NCI-H345 treated with DMSO at 0.1 percent for 48 hours (cell line): ENCODE measurements around the gene ANKRD13C.
"Not testable (repeated sequence)": the region's sequence is repeated elsewhere in the genome, so short reads cannot be mapped to it uniquely, and the experiment has no call there.

Experiments used
- DNase-seq: peaks from one replicate; lab custom pipeline; 2025; ENCODE audit not compliant: unreplicated experiment; lab: John Stamatoyannopoulos, UW

Gene ANKRD13C

GRCh38 chr1:70354332-70355110 lies at the start of gene ANKRD13C:
TSS of gene ANKRD13C (minus strand) at chr1:70354722. CDS start at chr1:70354408, 314 bp downstream.
- DNase-seq = peak; percentile 81

GRCh38 chr1:70403759-70404158 lies 49.2 kb upstream of the ANKRD13C start:
- DNase-seq = no peak

GRCh38 chr1:70401974-70402373 lies 47.5 kb upstream of the ANKRD13C start:
- no peak for DNase-seq

GRCh38 chr1:70400335-70400734 lies 45.8 kb upstream of the ANKRD13C start:
- DNase-seq = no peak

- no peak for DNase-seq
Observed at GRCh38 chr1:70397013-70397412, 42.5 kb upstream of the ANKRD13C start.

- no peak for DNase-seq
Observed at GRCh38 chr1:70396607-70397006, 42.1 kb upstream of the ANKRD13C start.

- no peak for DNase-seq
Observed at GRCh38 chr1:70392626-70393025, 38.1 kb upstream of the ANKRD13C start.

GRCh38 chr1:70387507-70387906 lies 33.0 kb upstream of the ANKRD13C start:
- no peak for DNase-seq

GRCh38 chr1:70386121-70386520 lies 31.6 kb upstream of the ANKRD13C start:
- no peak for DNase-seq

- DNase-seq = no peak
Observed at GRCh38 chr1:70385477-70385876, 31.0 kb upstream of the ANKRD13C start.

- DNase-seq = no peak
Observed at GRCh38 chr1:70384542-70384941, 30.0 kb upstream of the ANKRD13C start.

- no peak for DNase-seq
Observed at GRCh38 chr1:70383483-70383882, 29.0 kb upstream of the ANKRD13C start.

- DNase-seq = no peak
Observed at GRCh38 chr1:70382682-70383081, 28.2 kb upstream of the ANKRD13C start.

- no peak for DNase-seq
Observed at GRCh38 chr1:70376196-70376595, 21.7 kb upstream of the ANKRD13C start.

- not testable (repeated sequence) for DNase-seq
Observed at GRCh38 chr1:70373580-70373979, 19.1 kb upstream of the ANKRD13C start.

- no peak for DNase-seq
Observed at GRCh38 chr1:70372426-70372825, 17.9 kb upstream of the ANKRD13C start.

GRCh38 chr1:70371586-70371985 lies 17.1 kb upstream of the ANKRD13C start:
- not testable (repeated sequence) for DNase-seq

GRCh38 chr1:70367397-70367796 lies 12.9 kb upstream of the ANKRD13C start:
- DNase-seq = not testable (repeated sequence)

GRCh38 chr1:70366997-70367396 lies 12.5 kb upstream of the ANKRD13C start:
- not testable (repeated sequence) for DNase-seq

- not testable (repeated sequence) for DNase-seq
Observed at GRCh38 chr1:70366425-70366952, 12.0 kb upstream of the ANKRD13C start.

GRCh38 chr1:70364439-70364838 lies 9.9 kb upstream of the ANKRD13C start:
- DNase-seq = no peak

GRCh38 chr1:70361727-70362398 lies 7.3 kb upstream of the ANKRD13C start:
- DNase-seq = no peak
